ENCODE measurements around the gene NR4A1. TPM values are rescaled to one million over a fixed set of nuclear protein-coding genes. Genes with fewer than 3 reads are reported as not detected.

The NR4A1 gene
- total and polyA plus RNA-seq, 2 of the 13 experiments (the other 11 are each of a cell fraction or from before 2014, with no cell fraction given) = 5.7 to 15.2 TPM

- TF ChIP-seq POGK (CRISPR knock-in tag; conservative IDR thresholded peaks at IDR 0.05) (no peak), IRF1 (CRISPR knock-in tag; IDR thresholded peaks at IDR 0.05; ENCODE audit: low read depth) (no peak), ZNF768 (CRISPR knock-in tag; IDR thresholded peaks at IDR 0.05) (no peak), SALL1 (CRISPR knock-in tag; IDR thresholded peaks at IDR 0.05) (peak; percentile 39; the same call in 1 of the 2 replicates), ZNF567 (CRISPR knock-in tag; IDR thresholded peaks at IDR 0.05; ENCODE audit: borderline replicate concordance) (peak; percentile 37; the same call in 1 of the 2 replicates), ZNF580 (CRISPR knock-in tag; IDR thresholded peaks at IDR 0.05; ENCODE audit: borderline replicate concordance, low read depth) (peak; percentile 52; the same call in 1 of the 2 replicates), ETV6 (CRISPR knock-in tag; conservative IDR thresholded peaks at IDR 0.05) (no peak), ZNF382 (CRISPR knock-in tag; IDR thresholded peaks at IDR 0.05; ENCODE audit: borderline replicate concordance) (no peak), ZNF10 (CRISPR knock-in tag; IDR thresholded peaks at IDR 0.05; ENCODE audit: borderline replicate concordance, low read depth) (no peak), ZBTB14 (CRISPR knock-in tag; IDR thresholded peaks at IDR 0.05) (no peak), ZBTB7A (CRISPR knock-in tag; IDR thresholded peaks at IDR 0.05) (no peak), ZNF781 (CRISPR knock-in tag; IDR thresholded peaks at IDR 0.05; ENCODE audit: borderline replicate concordance, not compliant biosample characterization) (no peak), ZBTB7B (CRISPR knock-in tag; IDR thresholded peaks at IDR 0.05) (peak; percentile 77; the same call in 1 of the 2 replicates), ZNF652 (CRISPR knock-in tag; IDR thresholded peaks at IDR 0.05; ENCODE audit: borderline replicate concordance, low read depth) (no peak), ARID4A (CRISPR knock-in tag; IDR thresholded peaks at IDR 0.05; ENCODE audit: borderline replicate concordance) (peak; percentile 71; the same call in 1 of the 2 replicates), ZNF850 (CRISPR knock-in tag; conservative IDR thresholded peaks at IDR 0.05) (no peak), ZNF292 (CRISPR knock-in tag; IDR thresholded peaks at IDR 0.05; ENCODE audit: borderline replicate concordance, low read depth) (no peak), GMEB1 (CRISPR knock-in tag; IDR thresholded peaks at IDR 0.05; ENCODE audit: borderline replicate concordance) (0 out of 2 replicates have a peak, but pooled peaks have one; percentile 31)
Observed at GRCh38 chr12:52032804-52033445, 18.3 kb upstream of the NR4A1 start (continued).

Measured in HepG2 (cell line).